Stimulated activated CD8-positive, alpha-beta memory T cell treated with anti-CD3 and anti-CD28 coated beads, Interleukin-7, amount 100 ng/mL, for 48 hours (primary cell): ENCODE measurements around the gene RAP1GAP.
A peak's percentile ranks its signal among the peaks of the same experiment; 100 is the strongest.

Source experiments
- DNase-seq, 2 donors: peaks; one replicate each; pipeline ENCODE4 v3.0.0-alpha.2; 2020; ENCODE audit warnings: low read depth in 1 of 2; ENCODE audit errors: extremely low read depth in 1 of 2

RAP1GAP gene

DNA sequence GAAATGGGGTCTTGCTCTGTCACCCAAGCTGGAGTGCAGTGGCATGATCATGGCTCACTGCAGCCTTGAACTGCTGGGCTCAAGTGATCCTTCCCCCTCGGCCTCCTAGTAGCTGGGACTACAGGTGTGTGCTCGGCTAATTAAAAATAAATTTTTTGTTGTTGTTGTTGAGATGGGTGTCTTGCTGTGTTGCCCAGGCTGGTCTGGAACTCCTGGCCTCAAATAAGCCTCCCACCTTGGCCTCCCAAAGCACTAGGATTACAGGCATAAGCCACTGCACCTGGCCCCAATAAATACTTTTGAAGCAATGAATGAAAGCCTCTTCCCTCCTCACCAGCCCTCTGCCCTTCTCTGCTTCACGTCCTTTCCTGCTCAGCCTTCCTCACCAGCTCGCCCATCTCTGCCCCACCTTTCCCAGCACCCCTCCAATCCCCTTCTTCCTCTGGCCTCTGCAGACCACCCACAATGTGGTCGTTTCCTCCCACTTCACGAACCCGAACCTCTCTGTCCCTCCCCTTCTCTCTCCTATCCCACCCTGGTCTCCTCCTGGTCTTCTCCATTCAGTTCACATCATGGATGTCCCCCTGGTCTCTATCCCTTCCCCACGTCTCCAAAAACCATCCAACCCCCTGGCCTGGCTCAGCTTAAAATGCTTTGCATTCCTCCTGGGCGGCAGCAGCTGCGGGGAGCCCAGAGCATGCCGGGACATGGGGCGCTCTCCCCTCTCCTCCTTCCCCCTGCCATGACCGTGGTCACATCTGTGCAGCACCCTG, 38.4 kb downstream of the RAP1GAP start:
- DNase-seq: no peak

DNA sequence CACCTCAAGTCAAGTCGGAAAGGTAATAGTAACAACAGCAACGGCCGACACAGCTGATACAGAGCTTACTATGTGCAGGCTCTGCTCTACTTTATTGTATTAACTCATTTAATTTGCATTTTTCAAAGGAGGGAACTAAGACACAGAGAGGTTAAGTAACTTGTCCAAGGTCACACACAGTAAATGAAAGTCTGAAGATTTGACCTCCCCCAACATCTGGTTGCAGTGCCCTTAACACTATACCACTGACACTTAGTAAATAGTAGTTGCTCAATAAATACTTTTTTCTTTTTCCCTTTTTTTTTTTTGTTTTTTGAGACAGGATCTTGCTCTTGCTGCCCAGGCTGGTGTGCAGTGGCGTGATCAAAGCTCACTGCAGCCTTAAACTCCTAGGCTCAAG, 39.2 kb downstream of the RAP1GAP start:
- no peak for DNase-seq

DNA sequence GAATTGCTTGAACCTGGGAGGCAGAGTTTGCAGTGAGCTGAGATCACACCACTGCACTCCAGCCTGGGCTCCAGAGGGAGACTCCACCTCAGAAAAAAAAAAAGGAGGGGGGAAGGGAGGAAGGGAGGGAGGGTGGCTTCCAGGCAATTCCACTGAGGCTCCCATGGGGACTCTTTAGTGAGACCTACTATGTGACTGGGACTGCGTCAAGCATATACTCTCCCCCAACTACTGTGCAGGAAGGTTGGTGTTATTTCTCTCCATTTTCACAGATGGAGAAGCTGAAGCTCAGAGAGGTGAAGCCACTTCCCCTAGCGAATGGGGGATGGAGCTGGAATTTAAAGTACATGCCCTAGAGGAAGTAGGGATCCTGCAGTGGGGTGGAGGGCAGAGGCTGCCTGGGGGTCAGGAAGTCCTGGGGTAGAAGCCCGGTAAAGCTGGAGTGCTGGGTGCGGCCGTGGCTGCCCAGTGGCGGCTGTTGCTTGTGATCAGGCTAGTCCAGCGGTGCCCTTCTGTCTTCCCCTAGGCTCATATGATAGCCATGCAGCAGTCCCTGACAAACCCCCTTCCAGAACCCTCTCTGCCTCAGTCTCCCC, 40.3 kb downstream of the RAP1GAP start:
- DNase-seq: no peak

GRCh38 chr1:21626921-21627339, 42.2 kb downstream of the RAP1GAP start:
- no peak for DNase-seq

GRCh38 chr1:21625390-21626190, 43.6 kb downstream of the RAP1GAP start:
- no peak for DNase-seq

GRCh38 chr1:21624571-21625389, 44.4 kb downstream of the RAP1GAP start:
- no peak for DNase-seq

DNA sequence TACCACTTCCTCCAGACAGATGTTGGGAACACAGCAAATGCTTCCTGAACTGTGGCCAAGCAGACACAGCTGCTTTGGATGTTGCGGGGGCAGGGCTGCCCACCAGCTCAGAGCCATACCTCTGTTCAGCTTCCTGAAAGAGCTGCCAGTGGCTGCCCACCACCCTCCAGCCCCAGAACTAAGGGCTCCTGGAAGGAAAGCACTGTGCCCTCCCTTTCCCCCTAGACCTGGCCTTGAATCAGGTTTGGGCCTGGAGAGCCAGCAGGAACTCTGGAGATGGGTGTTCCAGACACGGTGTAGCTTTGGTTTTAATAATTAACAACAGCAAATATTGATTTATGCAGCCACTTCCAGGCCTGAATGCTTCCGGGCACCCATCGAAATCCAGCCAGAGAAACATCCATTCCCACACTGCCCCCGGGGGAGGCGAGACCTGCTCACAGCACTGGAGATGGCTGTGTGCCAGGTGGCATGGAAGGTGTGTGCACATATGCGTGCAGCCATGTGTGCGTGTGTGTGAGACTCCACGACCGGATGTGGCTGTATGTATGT, 45.7 kb downstream of the RAP1GAP start:
- DNase-seq: no peak

- peak; percentile 7 to 15 for DNase-seq
These were observed 46.5 kb downstream of the RAP1GAP start for GRCh38 chr1:21622466-21623315.

DNA sequence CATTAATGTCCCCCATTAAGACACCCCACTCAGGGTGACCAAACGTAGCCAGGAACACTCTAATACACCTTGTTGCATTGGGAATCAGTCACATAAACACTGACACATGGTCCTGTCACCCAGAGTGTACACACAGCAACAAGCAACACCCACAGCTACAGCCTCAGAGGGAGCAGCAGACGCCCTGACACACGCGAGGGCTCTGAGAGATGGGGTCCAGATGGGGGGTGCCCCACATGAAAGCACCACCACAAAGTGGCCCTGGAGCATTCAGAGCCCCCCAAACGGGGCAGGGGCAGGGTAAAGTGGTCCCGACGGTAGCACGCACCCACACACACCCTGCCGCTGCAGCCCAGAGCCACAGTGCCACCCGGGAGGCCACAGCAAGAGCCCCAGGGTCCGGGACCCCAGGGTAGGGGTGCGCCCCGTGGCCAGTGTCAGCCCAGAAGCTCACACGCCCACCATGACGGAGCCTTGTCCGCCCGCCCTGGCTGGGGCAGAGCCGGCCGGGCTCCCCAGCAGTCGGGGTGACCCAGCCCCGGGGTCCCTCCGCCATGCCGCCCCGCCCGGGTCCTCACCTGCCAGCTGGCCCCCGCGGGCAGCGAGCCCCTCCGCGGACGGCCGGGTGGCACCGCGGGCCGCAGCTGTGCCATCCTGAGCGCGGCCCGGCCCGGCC, 47.3 kb downstream of the RAP1GAP start:
- DNase-seq: no peak

- no peak for DNase-seq
These were observed 48.1 kb downstream of the RAP1GAP start for GRCh38 chr1:21621051-21621450.

- no peak for DNase-seq
These were observed 48.7 kb downstream of the RAP1GAP start for GRCh38 chr1:21620496-21620895.

- no peak for DNase-seq
These were observed 49.1 kb downstream of the RAP1GAP start for GRCh38 chr1:21620011-21620410.

- no peak for DNase-seq
These were observed 49.7 kb downstream of the RAP1GAP start for GRCh38 chr1:21619375-21619947.

GRCh38 chr1:21618561-21619374, 50.4 kb downstream of the RAP1GAP start:
- no peak for DNase-seq

- no peak for DNase-seq
These were observed 51.1 kb downstream of the RAP1GAP start for GRCh38 chr1:21618059-21618458.

- no peak for DNase-seq
These were observed 51.9 kb downstream of the RAP1GAP start for GRCh38 chr1:21617126-21617738.

GRCh38 chr1:21616372-21616771, 52.8 kb downstream of the RAP1GAP start:
- no peak for DNase-seq
